Neuronal stem cell (in vitro differentiated cells): ENCODE results near the gene AHCTF1.
"Not testable (repeated sequence)": the region's sequence is repeated elsewhere in the genome, so short reads cannot be mapped to it uniquely, and the experiment has no call there.

Experiments
- DNase-seq: peaks from one replicate; pipeline ENCODE4 v3.0.0-alpha.2; 2013; ENCODE audit warnings: low spot score
- H2AFZ ChIP-seq: one replicate; pipeline ENCODE4 v1.6.1; 2013; ENCODE audit warnings: mild to moderate bottlenecking, low read length, inconsistent platforms
- H2AK5ac ChIP-seq: 2 replicates; pipeline ENCODE4 v1.6.1; 2013; ENCODE audit warnings: low read depth, mild to moderate bottlenecking, inconsistent platforms, low read length, moderate library complexity, mixed read lengths
- H2BK120ac ChIP-seq: 2 replicates; pipeline ENCODE4 v1.6.1; 2013; ENCODE audit warnings: low read depth, mild to moderate bottlenecking, inconsistent platforms, low read length, moderate library complexity, mixed read lengths
- H2BK12ac ChIP-seq: one replicate; pipeline ENCODE4 v1.6.1; 2013; ENCODE audit warnings: low read length, inconsistent platforms
- H2BK15ac ChIP-seq: 2 replicates; pipeline ENCODE4 v1.6.1; 2013; ENCODE audit warnings: mild to moderate bottlenecking, low read length, inconsistent platforms, mixed read lengths
- H2BK5ac ChIP-seq: one replicate; pipeline ENCODE4 v1.6.1; 2013; ENCODE audit warnings: inconsistent platforms, mild to moderate bottlenecking, low read length, moderate library complexity
- H3K14ac ChIP-seq: one replicate; pipeline ENCODE4 v1.6.1; 2013; ENCODE audit warnings: low read length, inconsistent platforms
- H3K18ac ChIP-seq: 2 replicates; pipeline ENCODE4 v1.6.1; 2013; ENCODE audit warnings: low read length, inconsistent platforms
- H3K23ac ChIP-seq: 2 replicates; pipeline ENCODE4 v1.6.1; 2013; ENCODE audit warnings: low read depth, mild to moderate bottlenecking, mixed read lengths, low read length, inconsistent platforms; ENCODE audit not compliant: poor library complexity
- H3K27ac ChIP-seq: replicated peaks from 3 replicates; pipeline ENCODE4 v1.5.1; 2013; ENCODE audit warnings: low read length, inconsistent platforms
- H3K27me3 ChIP-seq, 3 experiments: 2 replicates each; pipeline ENCODE4 v1.6.1; 2013; ENCODE audit warnings: low read length in 3 of 3, mild to moderate bottlenecking in 2 of 3, inconsistent platforms in 1 of 3, low read depth in 1 of 3, mixed read lengths in 1 of 3, moderate library complexity in 1 of 3; ENCODE audit not compliant: control insufficient read depth in 3 of 3, insufficient read depth in 3 of 3
- H3K36me3 ChIP-seq, 2 donors: replicated peaks in 1 of 2; 2 replicates each; pipeline ENCODE4 v1.6.1; 2013; ENCODE audit warnings: low read length in 2 of 2; ENCODE audit not compliant: control insufficient read depth in 2 of 2, insufficient read depth in 2 of 2
- H3K4ac ChIP-seq: 2 replicates; pipeline ENCODE4 v1.6.1; 2013; ENCODE audit warnings: inconsistent platforms, mild to moderate bottlenecking, low read length, moderate library complexity
- H3K4me1 ChIP-seq, 2 donors: 1 replicate in 1 of 2; 2 replicates in 1 of 2; pipeline ENCODE4 v1.6.1; 2013; ENCODE audit warnings: low read length in 2 of 2, low read depth in 1 of 2; ENCODE audit not compliant: control insufficient read depth in 2 of 2, insufficient read depth in 1 of 2
- H3K4me2 ChIP-seq: one replicate; pipeline ENCODE4 v1.6.1; 2013; ENCODE audit warnings: mild to moderate bottlenecking, low read length, inconsistent platforms; ENCODE audit not compliant: insufficient read depth, poor library complexity, severe bottlenecking
- H3K4me3 ChIP-seq, 2 donors: 2 replicates each; pipeline ENCODE4 v1.5.1; 2013; ENCODE audit warnings: low read length in 2 of 2, mild to moderate bottlenecking in 2 of 2, inconsistent platforms in 1 of 2, moderate library complexity in 1 of 2
- H3K79me1 ChIP-seq: one replicate; pipeline ENCODE4 v1.6.1; 2013; ENCODE audit warnings: low read depth, mild to moderate bottlenecking, inconsistent platforms, low read length, moderate library complexity
- H3K9ac ChIP-seq: one replicate; pipeline ENCODE4 v1.6.1; 2013; ENCODE audit warnings: mild to moderate bottlenecking, low read depth, low read length, inconsistent platforms; ENCODE audit not compliant: poor library complexity
- H3K9me3 ChIP-seq, 2 donors: replicated peaks in 1 of 2; 2 replicates each; pipeline versions ENCODE3 to v1.6.1; 2013; ENCODE audit warnings: low read length in 2 of 2, mild to moderate bottlenecking in 2 of 2, inconsistent platforms in 1 of 2, low read depth in 1 of 2, mixed read lengths in 1 of 2, moderate library complexity in 1 of 2; ENCODE audit not compliant: control insufficient read depth in 2 of 2, insufficient read depth in 1 of 2
- H4K8ac ChIP-seq: one replicate; pipeline ENCODE4 v1.6.1; 2013; ENCODE audit warnings: low read depth, mild to moderate bottlenecking, inconsistent platforms, low read length, moderate library complexity
- H4K91ac ChIP-seq: one replicate; pipeline ENCODE4 v1.6.1; 2013; ENCODE audit warnings: low read length, low read depth, mild to moderate bottlenecking, inconsistent platforms; ENCODE audit not compliant: poor library complexity
- WGBS, 2 donors: extraction: QIAGEN DNeasy Blood & Tissue Kit; methylation state at CpG; one replicate each; pipeline ENCODE4 v1.1.7; 2013; ENCODE audit warnings: missing lambda C conversion rate in 2 of 2, mixed read lengths in 1 of 2; ENCODE audit not compliant: insufficient read length in 2 of 2, insufficient replicate concordance in 1 of 2; ENCODE audit errors: extremely low coverage in 2 of 2; 5-methylcytosine and 5-hydroxymethylcytosine counted together

Gene AHCTF1

DNA sequence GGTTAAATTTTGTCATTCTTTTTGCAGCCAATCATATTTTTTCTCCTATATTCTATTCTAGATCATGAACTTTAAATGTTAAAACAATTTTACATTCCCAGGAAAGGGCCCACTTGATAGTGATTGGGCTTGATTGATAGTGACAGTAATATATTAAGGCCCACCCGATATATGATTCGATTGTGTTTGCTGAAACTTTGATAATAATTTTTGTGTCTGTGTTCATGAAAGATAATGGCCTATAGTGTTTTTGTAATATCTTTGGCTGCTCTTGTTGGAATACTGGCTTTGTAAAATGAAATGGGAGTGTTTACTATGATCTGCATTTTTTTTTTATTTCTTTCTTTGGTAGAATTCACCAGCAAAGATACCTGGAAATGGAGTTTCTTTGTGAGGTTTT, 107.2 kb downstream of the AHCTF1 start:
- Histone ChIP-seq H2BK120ac (no peak overlapping the region), H3K27me3 (no peaks in the 10 kb centered on the region), H2BK12ac (no peak overlapping the region), H3K14ac (no peak overlapping the region), H3K18ac (no peak overlapping the region), H3K4me2 (no peak overlapping the region), H2AK5ac (no peak overlapping the region), H2AFZ (no peak overlapping the region), H2BK15ac (no peak overlapping the region), H3K36me3 (no peaks in the 10 kb centered on the region), H3K4ac (no peak overlapping the region), H3K27ac (no peak overlapping the region), H3K4me1 (no peaks in the 10 kb centered on the region), H3K9me3 (peaks cover 7% of the 10 kb centered on the region in 2 donors), H4K91ac (no peak overlapping the region), H3K23ac (no peak overlapping the region), H3K9ac (no peak overlapping the region), H3K79me1 (no peaks in the 10 kb centered on the region), H2BK5ac (no peak overlapping the region), H4K8ac (no peak overlapping the region), H3K4me3 (no peak overlapping the region)
- no peak for DNase-seq
- no CpG with 5 or more reads among the region's 2 CpGs for WGBS, 2 donors

- not testable (repeated sequence) for H2AK5ac ChIP-seq, H3K4me2 ChIP-seq, H3K9ac ChIP-seq, H3K4ac ChIP-seq, H3K27me3 ChIP-seq, H3K9me3 ChIP-seq, H4K8ac ChIP-seq, H2BK5ac ChIP-seq, H3K36me3 ChIP-seq, H2BK12ac ChIP-seq, H3K14ac ChIP-seq, H3K18ac ChIP-seq, DNase-seq, H2AFZ ChIP-seq, H3K4me3 ChIP-seq, H2BK120ac ChIP-seq, H3K4me1 ChIP-seq, H4K91ac ChIP-seq, H3K79me1 ChIP-seq, H3K27ac ChIP-seq, H2BK15ac ChIP-seq, H3K23ac ChIP-seq
- no CpG with 5 or more reads among the region's 7 CpGs for WGBS, 2 donors
These were observed 109.6 kb downstream of the AHCTF1 start for GRCh38 chr1:246822154-246822553.

GRCh38 chr1:246820666-246821065, 111.1 kb downstream of the AHCTF1 start:
- no peak overlapping the region for H2AFZ ChIP-seq
- no peaks in the 10 kb centered on the region for H3K79me1 ChIP-seq
- H2BK120ac ChIP-seq, result no peak overlapping the region
- no CpG with 5 or more reads among the region's 7 CpGs for WGBS, 2 donors
- no peak overlapping the region for H4K91ac ChIP-seq
- H3K4me3 ChIP-seq, result no peak overlapping the region
- H2BK12ac ChIP-seq, result no peak overlapping the region
- no peaks in the 10 kb centered on the region for H3K9me3 ChIP-seq
- H3K27ac ChIP-seq, result no peak overlapping the region
- H3K36me3 ChIP-seq, result no peaks in the 10 kb centered on the region
- no peak overlapping the region for H3K4me2 ChIP-seq
- no peaks in the 10 kb centered on the region for H3K4me1 ChIP-seq
- no peak overlapping the region for H3K14ac ChIP-seq
- no peak overlapping the region for H2BK5ac ChIP-seq
- no peak overlapping the region for H3K4ac ChIP-seq
- no peak overlapping the region for H4K8ac ChIP-seq
- no peak overlapping the region for H3K9ac ChIP-seq
- no peaks in the 10 kb centered on the region for H3K27me3 ChIP-seq
- no peak overlapping the region for H3K23ac ChIP-seq
- H3K18ac ChIP-seq, result no peak overlapping the region
- no peak overlapping the region for H2AK5ac ChIP-seq
- DNase-seq, result no peak
- H2BK15ac ChIP-seq, result no peak overlapping the region

GRCh38 chr1:246817778-246818177, 114.0 kb downstream of the AHCTF1 start:
- not testable (repeated sequence) for H2BK15ac ChIP-seq, H2BK5ac ChIP-seq, H3K9ac ChIP-seq, H3K27me3 ChIP-seq, H2AK5ac ChIP-seq, H4K91ac ChIP-seq, H3K4me3 ChIP-seq, H3K14ac ChIP-seq, H3K9me3 ChIP-seq, H3K18ac ChIP-seq, H2BK120ac ChIP-seq, H2BK12ac ChIP-seq, H3K79me1 ChIP-seq, H3K4ac ChIP-seq, H3K27ac ChIP-seq, H3K4me2 ChIP-seq, H2AFZ ChIP-seq, H3K23ac ChIP-seq, H3K4me1 ChIP-seq, H3K36me3 ChIP-seq
- peak; percentile 30 for DNase-seq
- WGBS, 2 donors, result 100% methylated on average over 2 of the region's 9 CpGs; no CpG with 5 or more reads in 1 of the 2 donors
- H4K8ac ChIP-seq, result peak overlapping the region; percentile 65
